ENCODE measurements around the gene POU2F3.

The POU2F3 gene

GRCh38 chr11:120255519-120255866, 15.6 kb downstream of the POU2F3 start:
- H3K23ac ChIP-seq (ENCODE audit: low read length), result no peak overlapping the region
- no peaks in the 10 kb centered on the region for H3K27me3 ChIP-seq (ENCODE audit: insufficient read depth, low read length, poor library complexity)
- H2AK5ac ChIP-seq (ENCODE audit: low read length), result no peak overlapping the region
- H3K4me3 ChIP-seq (ENCODE audit: low read length), result no peak overlapping the region
- H3K79me2 ChIP-seq (ENCODE audit: control insufficient read depth, insufficient read depth, low read length), result no peaks in the 10 kb centered on the region
- peak overlapping the region; percentile 77 for H3K56ac ChIP-seq (ENCODE audit: low read length)
- H3K9ac ChIP-seq (ENCODE audit: low read length), result peak overlapping the region; percentile 3
- DNase-seq, result no peak
- no peak overlapping the region for H3K4ac ChIP-seq (ENCODE audit: low read depth, low read length)
- no peak overlapping the region for H4K8ac ChIP-seq (ENCODE audit: low read depth, low read length)
- H3K18ac ChIP-seq (ENCODE audit: low read length), result no peak overlapping the region
- H3K4me2 ChIP-seq (ENCODE audit: low read length), result peak overlapping the region; percentile 23
- WGBS (ENCODE audit: extremely low coverage, insufficient coverage, low lambda C conversion rate), result no CpG with 5 or more reads among the region's 9 CpGs
- no peak overlapping the region for H3K27ac ChIP-seq (ENCODE audit: low read depth, low read length)
- H2BK5ac ChIP-seq (ENCODE audit: low read length), result no peak overlapping the region
- no peaks in the 10 kb centered on the region for H3K36me3 ChIP-seq (ENCODE audit: control insufficient read depth, insufficient read depth, low read length)
- H4K5ac ChIP-seq (ENCODE audit: low read length), result no peak overlapping the region
- H3K79me1 ChIP-seq (ENCODE audit: low read length), result no peaks in the 10 kb centered on the region
- peaks cover 7% of the 10 kb centered on the region for H3K4me1 ChIP-seq (ENCODE audit: control insufficient read depth, low read depth, low read length)
- H2BK15ac ChIP-seq (replicated peaks; ENCODE audit: low read depth), result no peak overlapping the region
- no peak overlapping the region for H2BK120ac ChIP-seq (ENCODE audit: low read depth, low read length)

DNA sequence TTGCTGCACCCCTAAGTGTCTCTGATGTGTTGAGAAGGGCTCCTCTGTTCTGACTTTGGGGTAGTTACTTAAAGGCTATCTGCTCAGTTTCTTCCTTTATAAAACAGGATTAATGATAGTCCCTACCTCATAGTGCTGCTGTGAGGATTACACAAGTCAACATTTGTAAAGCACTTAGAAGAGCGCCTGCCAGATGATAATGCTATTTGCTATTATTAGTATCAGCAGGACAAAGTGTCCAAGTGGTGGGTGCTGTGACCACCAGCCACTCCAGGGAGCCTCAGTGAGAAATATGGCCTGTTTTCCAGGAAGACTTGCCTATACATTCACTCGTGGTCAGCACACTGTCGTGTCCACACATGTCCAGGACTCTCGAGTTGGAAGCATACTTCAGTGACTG, 16.2 kb downstream of the POU2F3 start:
- H2BK120ac ChIP-seq (ENCODE audit: low read depth, low read length), result no peak overlapping the region
- H3K79me2 ChIP-seq (ENCODE audit: control insufficient read depth, insufficient read depth, low read length), result no peaks in the 10 kb centered on the region
- no peak overlapping the region for H3K23ac ChIP-seq (ENCODE audit: low read length)
- H4K8ac ChIP-seq (ENCODE audit: low read depth, low read length), result no peak overlapping the region
- DNase-seq, result no peak
- H3K4ac ChIP-seq (ENCODE audit: low read depth, low read length), result no peak overlapping the region
- no peaks in the 10 kb centered on the region for H3K36me3 ChIP-seq (ENCODE audit: control insufficient read depth, insufficient read depth, low read length)
- no peak overlapping the region for H3K18ac ChIP-seq (ENCODE audit: low read length)
- H3K9ac ChIP-seq (ENCODE audit: low read length), result no peak overlapping the region
- no peak overlapping the region for H3K27ac ChIP-seq (ENCODE audit: low read depth, low read length)
- no peak overlapping the region for H4K5ac ChIP-seq (ENCODE audit: low read length)
- no peak overlapping the region for H3K4me2 ChIP-seq (ENCODE audit: low read length)
- no peaks in the 10 kb centered on the region for H3K27me3 ChIP-seq (ENCODE audit: insufficient read depth, low read length, poor library complexity)
- H2BK15ac ChIP-seq (replicated peaks; ENCODE audit: low read depth), result no peak overlapping the region
- no peak overlapping the region for H3K56ac ChIP-seq (ENCODE audit: low read length)
- no peaks in the 10 kb centered on the region for H3K79me1 ChIP-seq (ENCODE audit: low read length)
- no CpG with 5 or more reads among the region's 4 CpGs for WGBS (ENCODE audit: extremely low coverage, insufficient coverage, low lambda C conversion rate)
- H2AK5ac ChIP-seq (ENCODE audit: low read length), result no peak overlapping the region
- H3K4me3 ChIP-seq (ENCODE audit: low read length), result no peak overlapping the region
- no peak overlapping the region for H2BK5ac ChIP-seq (ENCODE audit: low read length)
- peaks cover 7% of the 10 kb centered on the region for H3K4me1 ChIP-seq (ENCODE audit: control insufficient read depth, low read depth, low read length)

DNA sequence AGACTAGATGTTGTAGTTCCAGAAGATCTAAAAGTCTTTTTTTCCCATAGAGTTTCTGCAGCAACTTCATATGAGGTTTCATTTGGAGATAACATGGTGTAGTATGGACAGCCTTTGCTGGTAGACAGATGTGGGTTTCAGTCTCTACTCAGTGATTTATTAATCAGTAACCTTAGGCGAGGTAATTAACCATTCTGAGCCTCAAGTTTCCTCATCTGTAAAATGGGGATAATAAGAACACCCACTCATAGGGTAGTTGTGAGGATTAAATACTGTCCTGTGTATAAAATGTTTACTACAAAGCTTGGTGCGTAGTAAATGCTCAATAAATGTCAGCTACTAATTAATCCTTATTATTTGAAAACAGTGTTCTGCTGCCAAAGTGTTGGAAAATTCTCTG, 16.8 kb downstream of the POU2F3 start:
- Histone ChIP-seq H2BK15ac (replicated peaks; ENCODE audit: low read depth) (no peak overlapping the region), H3K27me3 (ENCODE audit: insufficient read depth, low read length, poor library complexity) (no peaks in the 10 kb centered on the region), H2BK120ac (ENCODE audit: low read depth, low read length) (no peak overlapping the region), H3K4me1 (ENCODE audit: control insufficient read depth, low read depth, low read length) (peaks cover 7% of the 10 kb centered on the region), H3K23ac (ENCODE audit: low read length) (no peak overlapping the region), H2AK5ac (ENCODE audit: low read length) (no peak overlapping the region), H3K27ac (ENCODE audit: low read depth, low read length) (no peak overlapping the region), H3K9ac (ENCODE audit: low read length) (no peak overlapping the region), H3K56ac (ENCODE audit: low read length) (no peak overlapping the region), H3K4me2 (ENCODE audit: low read length) (no peak overlapping the region), H2BK5ac (ENCODE audit: low read length) (no peak overlapping the region), H4K5ac (ENCODE audit: low read length) (no peak overlapping the region), H3K79me1 (ENCODE audit: low read length) (no peaks in the 10 kb centered on the region), H3K4ac (ENCODE audit: low read depth, low read length) (no peak overlapping the region), H3K36me3 (ENCODE audit: control insufficient read depth, insufficient read depth, low read length) (no peaks in the 10 kb centered on the region), H3K18ac (ENCODE audit: low read length) (no peak overlapping the region), H4K8ac (ENCODE audit: low read depth, low read length) (no peak overlapping the region), H3K4me3 (ENCODE audit: low read length) (no peak overlapping the region), H3K79me2 (ENCODE audit: control insufficient read depth, insufficient read depth, low read length) (no peaks in the 10 kb centered on the region)
- no CpG with 5 or more reads among the region's 2 CpGs for WGBS (ENCODE audit: extremely low coverage, insufficient coverage, low lambda C conversion rate)
- DNase-seq, result no peak

DNA sequence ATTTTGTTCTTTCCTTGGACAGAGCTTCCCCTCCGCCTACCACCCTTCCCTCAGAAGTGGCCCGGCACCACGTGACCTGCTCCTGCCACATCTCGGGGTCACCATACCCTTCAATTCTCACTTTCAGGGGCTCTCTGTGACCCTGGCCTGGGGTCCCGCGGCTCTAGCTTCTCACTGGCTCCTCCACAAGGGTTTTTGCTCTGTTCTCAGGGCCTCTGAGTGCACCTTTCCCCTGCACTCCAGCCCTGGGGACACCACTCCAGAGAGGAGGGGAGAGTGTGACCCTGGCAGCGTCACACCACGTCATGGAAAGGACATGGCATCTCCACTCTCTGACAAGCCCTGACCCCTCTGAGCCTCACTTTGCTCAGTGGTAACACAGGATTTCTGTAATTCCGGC, 17.4 kb downstream of the POU2F3 start:
- H4K8ac ChIP-seq (ENCODE audit: low read depth, low read length), result no peak overlapping the region
- WGBS (ENCODE audit: extremely low coverage, insufficient coverage, low lambda C conversion rate), result no CpG with 5 or more reads among the region's 9 CpGs
- H3K36me3 ChIP-seq (ENCODE audit: control insufficient read depth, insufficient read depth, low read length), result no peaks in the 10 kb centered on the region
- H3K27me3 ChIP-seq (ENCODE audit: insufficient read depth, low read length, poor library complexity), result no peaks in the 10 kb centered on the region
- H3K4me2 ChIP-seq (ENCODE audit: low read length), result no peak overlapping the region
- no peak overlapping the region for H3K23ac ChIP-seq (ENCODE audit: low read length)
- H3K4me1 ChIP-seq (ENCODE audit: control insufficient read depth, low read depth, low read length), result peaks cover 7% of the 10 kb centered on the region
- no peak overlapping the region for H3K4ac ChIP-seq (ENCODE audit: low read depth, low read length)
- H2AK5ac ChIP-seq (ENCODE audit: low read length), result no peak overlapping the region
- no peak for DNase-seq
- no peak overlapping the region for H4K5ac ChIP-seq (ENCODE audit: low read length)
- no peak overlapping the region for H3K9ac ChIP-seq (ENCODE audit: low read length)
- H3K79me2 ChIP-seq (ENCODE audit: control insufficient read depth, insufficient read depth, low read length), result no peaks in the 10 kb centered on the region
- no peak overlapping the region for H2BK120ac ChIP-seq (ENCODE audit: low read depth, low read length)
- no peak overlapping the region for H3K56ac ChIP-seq (ENCODE audit: low read length)
- no peak overlapping the region for H2BK15ac ChIP-seq (replicated peaks; ENCODE audit: low read depth)
- no peak overlapping the region for H2BK5ac ChIP-seq (ENCODE audit: low read length)
- no peak overlapping the region for H3K27ac ChIP-seq (ENCODE audit: low read depth, low read length)
- H3K79me1 ChIP-seq (ENCODE audit: low read length), result no peaks in the 10 kb centered on the region
- H3K4me3 ChIP-seq (ENCODE audit: low read length), result no peak overlapping the region
- no peak overlapping the region for H3K18ac ChIP-seq (ENCODE audit: low read length)

DNA sequence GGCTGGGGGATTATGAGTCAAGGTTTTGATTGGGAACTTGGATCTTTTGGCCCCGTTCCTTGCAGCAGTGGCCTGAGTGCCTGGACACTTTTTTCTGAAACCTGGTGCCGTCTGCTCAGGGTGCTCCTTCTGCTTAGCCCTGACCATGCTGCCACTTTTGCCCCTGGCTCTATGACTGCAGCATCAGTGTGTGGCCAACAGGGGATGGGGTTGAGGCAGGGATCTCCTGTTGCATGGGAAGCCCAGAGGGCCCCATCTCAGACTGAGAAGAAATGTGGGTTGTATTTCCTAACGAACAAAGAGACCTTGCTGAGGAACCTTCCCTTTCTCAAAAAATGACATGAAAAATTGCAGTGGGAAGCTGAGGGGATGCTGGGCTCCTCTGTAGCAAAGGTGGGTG, 18.7 kb downstream of the POU2F3 start:
- no peak for DNase-seq
- no peaks in the 10 kb centered on the region for H3K27me3 ChIP-seq (ENCODE audit: insufficient read depth, low read length, poor library complexity)

DNA sequence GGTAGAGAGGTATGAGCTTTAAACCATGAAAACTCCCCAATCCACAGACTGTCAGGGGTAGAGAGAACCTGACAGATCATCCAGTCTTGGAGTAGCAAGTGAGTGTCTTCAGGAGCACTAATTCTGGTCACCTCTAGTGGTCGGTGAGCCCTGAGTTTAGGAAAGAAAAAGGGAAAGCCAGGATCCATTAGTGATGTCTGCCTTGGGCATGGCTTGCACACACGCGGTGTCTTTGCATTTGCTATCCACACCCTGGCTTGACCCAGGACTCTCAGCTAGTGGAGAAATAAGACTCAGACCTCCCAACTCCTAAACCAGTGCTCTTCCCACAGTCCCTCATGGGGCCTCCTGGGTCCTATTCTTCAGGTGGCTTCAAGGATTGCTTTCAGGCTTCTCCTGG, 19.3 kb downstream of the POU2F3 start:
- Histone ChIP-seq H3K4me2 (ENCODE audit: low read length) (no peak overlapping the region), H3K4ac (ENCODE audit: low read depth, low read length) (no peak overlapping the region), H2AK5ac (ENCODE audit: low read length) (no peak overlapping the region), H3K18ac (ENCODE audit: low read length) (no peak overlapping the region), H2BK120ac (ENCODE audit: low read depth, low read length) (no peak overlapping the region), H3K27me3 (ENCODE audit: insufficient read depth, low read length, poor library complexity) (no peaks in the 10 kb centered on the region), H4K5ac (ENCODE audit: low read length) (no peak overlapping the region), H3K9ac (ENCODE audit: low read length) (no peak overlapping the region), H3K56ac (ENCODE audit: low read length) (no peak overlapping the region), H3K23ac (ENCODE audit: low read length) (no peak overlapping the region), H3K27ac (ENCODE audit: low read depth, low read length) (no peak overlapping the region), H3K36me3 (ENCODE audit: control insufficient read depth, insufficient read depth, low read length) (no peaks in the 10 kb centered on the region), H2BK5ac (ENCODE audit: low read length) (no peak overlapping the region), H3K4me3 (ENCODE audit: low read length) (no peak overlapping the region), H3K79me2 (ENCODE audit: control insufficient read depth, insufficient read depth, low read length) (no peaks in the 10 kb centered on the region), H3K79me1 (ENCODE audit: low read length) (no peaks in the 10 kb centered on the region), H2BK15ac (replicated peaks; ENCODE audit: low read depth) (no peak overlapping the region), H3K4me1 (ENCODE audit: control insufficient read depth, low read depth, low read length) (peaks cover 7% of the 10 kb centered on the region), H4K8ac (ENCODE audit: low read depth, low read length) (no peak overlapping the region)
- WGBS (ENCODE audit: extremely low coverage, insufficient coverage, low lambda C conversion rate), result no CpG with 5 or more reads among the region's 3 CpGs
- DNase-seq, result no peak

More for the DNA sequence above, 18.7 kb downstream of the POU2F3 start:
- peaks cover 7% of the 10 kb centered on the region for H3K4me1 ChIP-seq (ENCODE audit: control insufficient read depth, low read depth, low read length)
- no peak overlapping the region for H3K56ac ChIP-seq (ENCODE audit: low read length)
- WGBS (ENCODE audit: extremely low coverage, insufficient coverage, low lambda C conversion rate), result no CpG with 5 or more reads among the region's 3 CpGs
- no peak overlapping the region for H3K4me2 ChIP-seq (ENCODE audit: low read length)
- no peak overlapping the region for H4K5ac ChIP-seq (ENCODE audit: low read length)
- H3K36me3 ChIP-seq (ENCODE audit: control insufficient read depth, insufficient read depth, low read length), result no peaks in the 10 kb centered on the region
- H3K9ac ChIP-seq (ENCODE audit: low read length), result no peak overlapping the region
- no peaks in the 10 kb centered on the region for H3K79me1 ChIP-seq (ENCODE audit: low read length)
- no peak overlapping the region for H2AK5ac ChIP-seq (ENCODE audit: low read length)
- H2BK5ac ChIP-seq (ENCODE audit: low read length), result no peak overlapping the region
- no peak overlapping the region for H2BK15ac ChIP-seq (replicated peaks; ENCODE audit: low read depth)
- H3K18ac ChIP-seq (ENCODE audit: low read length), result no peak overlapping the region
- no peak overlapping the region for H4K8ac ChIP-seq (ENCODE audit: low read depth, low read length)
- H3K27ac ChIP-seq (ENCODE audit: low read depth, low read length), result no peak overlapping the region
- H3K23ac ChIP-seq (ENCODE audit: low read length), result no peak overlapping the region
- H3K79me2 ChIP-seq (ENCODE audit: control insufficient read depth, insufficient read depth, low read length), result no peaks in the 10 kb centered on the region
- no peak overlapping the region for H2BK120ac ChIP-seq (ENCODE audit: low read depth, low read length)
- no peak overlapping the region for H3K4ac ChIP-seq (ENCODE audit: low read depth, low read length)
- no peak overlapping the region for H3K4me3 ChIP-seq (ENCODE audit: low read length)

All from mesendoderm (in vitro differentiated cells).